8988T (cell line): Measurements from ENCODE around the gene CTCFL.

Experiments used
- DNase-seq: peaks from one replicate; pipeline ENCODE4 v3.0.0; 2011

Gene CTCFL

DNA sequence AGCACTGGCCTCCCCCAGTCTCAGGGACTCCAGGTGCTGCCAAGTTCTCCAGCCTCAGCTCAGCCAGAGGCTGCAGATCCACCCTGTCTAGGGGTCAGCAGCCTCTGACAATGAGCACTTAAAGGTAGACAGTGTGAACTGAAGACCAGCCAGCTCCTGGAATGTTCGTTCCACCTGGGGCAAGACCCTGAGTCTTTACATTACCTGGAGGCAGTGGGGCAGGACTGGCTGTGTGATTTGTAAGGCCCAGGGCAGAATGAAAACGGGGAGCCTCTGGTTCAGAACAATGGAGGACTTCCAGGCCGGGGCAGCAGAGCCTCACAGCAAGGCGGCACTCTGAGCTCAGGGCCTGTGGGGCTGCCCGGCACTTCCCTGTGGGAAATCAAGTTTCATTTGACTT is 65.0 kb downstream of the CTCFL start:
- no peak for DNase-seq

DNA sequence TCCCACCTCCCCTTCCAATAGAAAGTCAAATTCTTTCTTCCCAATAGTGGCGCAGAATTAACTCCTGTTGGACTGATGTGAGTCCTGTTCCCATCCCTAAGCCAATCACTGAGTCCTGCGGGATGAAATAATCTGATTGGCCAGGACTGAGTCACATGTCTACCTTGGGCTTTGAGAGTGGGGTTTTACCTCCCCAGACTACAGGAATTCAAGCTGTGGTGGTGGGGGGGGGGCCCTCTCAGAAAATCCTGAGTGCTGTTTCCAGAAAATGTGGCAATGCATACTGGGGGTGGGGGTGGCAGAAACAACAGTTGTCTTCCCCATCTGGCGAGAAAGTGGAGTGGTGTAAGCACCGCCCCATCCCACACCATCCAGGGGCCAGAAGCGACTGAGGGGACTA is 65.7 kb downstream of the CTCFL start:
- DNase-seq = no peak

DNA sequence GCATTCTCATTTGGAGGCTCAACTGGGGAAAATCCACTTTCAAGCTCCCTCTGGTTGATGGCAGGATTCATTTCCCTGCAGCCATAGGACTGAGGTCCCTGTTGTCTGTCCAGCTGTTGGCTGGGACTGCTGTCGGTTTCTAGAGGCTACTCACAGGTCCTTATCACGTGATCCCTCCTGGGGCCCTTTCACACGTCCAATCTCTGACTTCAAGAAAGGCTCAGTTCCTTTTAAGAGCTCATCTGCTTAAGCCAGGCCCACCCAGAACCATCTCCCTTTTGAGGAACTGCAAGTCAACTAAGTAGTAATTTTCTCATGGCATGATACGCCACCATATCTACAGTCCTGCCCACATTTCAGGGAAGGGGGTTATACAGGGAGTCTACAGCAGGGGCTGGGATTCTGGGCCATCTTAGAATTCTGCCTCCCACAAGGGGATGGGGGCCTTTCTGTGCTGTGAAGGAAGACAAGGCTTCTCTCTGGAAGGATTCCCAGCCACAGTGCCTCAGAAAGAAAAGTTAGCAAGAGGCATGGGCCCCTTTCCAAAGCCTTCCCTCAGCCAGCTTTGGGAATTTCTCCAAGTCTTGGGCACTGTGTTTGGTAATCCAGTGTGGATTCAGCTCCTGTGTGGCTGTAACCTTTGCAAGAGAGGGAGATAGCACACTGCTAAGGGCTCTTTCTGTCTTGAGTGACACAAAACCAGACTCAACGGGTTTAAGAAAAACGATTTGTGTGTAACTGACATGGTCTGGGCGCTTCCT is 66.4 kb downstream of the CTCFL start:
- DNase-seq = no peak

DNA sequence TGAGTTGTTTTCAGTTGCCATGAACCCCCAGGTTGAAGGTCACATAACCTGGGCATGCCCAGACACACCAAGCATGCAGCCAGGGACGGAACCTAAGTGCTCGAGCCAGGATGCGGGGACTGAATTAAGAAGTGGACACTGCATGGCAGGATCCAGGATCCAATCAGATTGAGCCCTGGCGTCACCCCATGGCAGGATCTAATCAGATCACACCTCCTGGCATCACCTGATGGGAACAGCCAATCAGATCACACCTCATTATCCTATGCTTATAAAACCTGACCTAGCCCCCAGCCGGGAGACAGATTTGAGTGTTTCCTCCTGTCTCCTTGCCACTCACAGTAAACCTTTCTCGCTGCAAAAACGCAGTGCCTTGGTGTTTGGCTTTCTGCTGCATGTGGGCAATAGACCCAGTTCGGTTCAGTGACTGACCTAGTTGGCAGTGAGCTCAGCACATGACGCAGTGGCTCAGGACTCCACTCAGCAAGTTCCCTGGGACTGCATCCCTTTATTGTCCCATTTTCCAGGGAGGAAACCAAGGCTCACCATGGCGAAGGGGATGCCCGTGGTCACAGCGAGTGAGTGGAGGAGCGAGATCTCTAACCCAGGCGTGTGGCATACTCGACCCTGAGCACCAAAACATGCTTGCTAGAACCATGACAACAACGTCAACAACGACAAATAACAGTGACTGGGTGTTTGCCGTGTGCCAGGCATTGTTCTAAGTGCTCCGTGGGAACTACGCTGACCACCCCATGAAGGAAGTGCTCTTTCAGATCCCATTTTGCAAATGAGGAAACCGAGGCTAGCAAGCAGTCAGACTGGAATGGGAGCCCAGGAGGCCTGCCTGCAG is 67.5 kb downstream of the CTCFL start:
- DNase-seq = no peak

DNA sequence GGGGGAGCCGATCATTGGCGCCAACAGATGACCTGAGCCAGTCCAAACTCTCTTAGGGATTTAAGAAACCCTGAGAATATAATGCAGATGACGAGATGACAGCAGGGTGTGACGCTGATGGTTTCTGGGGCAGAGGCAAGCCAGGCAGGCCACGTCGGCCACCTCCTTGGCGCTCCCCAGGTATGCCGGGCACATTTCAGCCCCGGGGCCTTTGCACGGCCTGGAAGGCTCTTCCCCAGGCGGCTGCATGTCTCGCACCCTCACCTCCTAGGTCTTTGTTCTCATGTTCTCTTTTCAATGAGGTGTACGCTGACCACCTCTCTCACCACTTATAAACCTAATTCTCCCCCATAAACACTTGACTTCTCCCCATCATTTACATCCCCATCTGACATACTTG is 68.8 kb downstream of the CTCFL start:
- no peak for DNase-seq

DNA sequence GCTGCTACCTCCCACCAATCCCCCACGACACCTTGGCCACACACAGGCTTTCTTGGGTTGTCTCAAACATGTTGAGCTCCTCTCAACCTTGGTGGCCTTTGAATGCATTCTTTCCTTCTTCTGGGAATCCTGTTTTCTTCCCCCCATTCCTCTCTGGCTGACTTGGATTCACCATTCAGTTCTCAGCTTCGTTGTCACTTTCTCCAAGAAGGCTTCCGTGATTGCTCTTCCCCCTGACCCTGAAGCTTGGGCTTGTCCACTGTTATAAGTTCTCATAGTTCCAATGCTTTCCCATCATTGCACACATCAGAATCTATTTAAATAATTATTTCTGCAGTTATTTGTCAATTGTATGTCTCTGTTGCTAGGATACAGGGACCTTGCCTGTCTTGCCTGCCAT is 69.6 kb downstream of the CTCFL start:
- no peak for DNase-seq

DNA sequence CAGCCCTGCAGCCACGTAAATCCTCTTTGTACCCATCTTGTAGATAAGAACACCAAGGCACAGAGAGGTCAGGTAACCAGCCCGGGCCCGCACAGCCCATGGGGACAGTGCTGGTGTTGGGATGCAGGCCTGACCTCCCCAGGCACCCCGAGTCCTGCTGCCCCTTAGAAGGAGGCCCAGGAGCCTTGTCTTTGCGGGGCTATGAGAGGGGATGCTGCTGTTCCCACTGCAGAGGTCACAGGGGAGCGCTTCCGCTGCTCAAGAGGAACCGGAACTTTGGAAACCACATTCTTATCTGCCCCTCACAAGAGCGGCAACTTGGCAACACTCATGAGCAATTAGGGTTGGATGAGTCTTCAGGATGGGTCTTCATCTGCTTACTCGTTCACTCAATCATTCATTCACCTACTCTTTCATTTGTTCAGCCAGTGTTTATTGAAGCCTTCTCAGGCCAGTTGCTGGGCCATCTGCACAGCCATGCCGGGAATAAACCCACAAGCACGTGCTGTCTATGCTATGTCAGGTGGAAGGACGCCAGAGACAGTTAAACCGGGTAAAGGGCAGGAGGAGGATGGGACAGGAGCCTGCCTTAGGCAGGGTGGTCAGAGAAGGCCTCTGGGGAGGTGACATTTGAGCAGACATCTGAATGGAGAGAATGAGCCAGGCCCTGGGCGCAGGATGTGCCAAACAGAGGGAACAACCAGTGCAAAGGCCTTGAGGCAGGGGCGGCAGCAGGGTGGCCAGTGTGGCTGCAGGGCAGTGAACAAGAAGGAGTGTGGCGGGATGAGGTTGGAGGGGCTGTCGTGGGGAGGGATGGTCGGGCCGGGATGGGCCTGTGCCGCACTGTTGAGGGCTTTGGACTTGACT is 72.9 kb downstream of the CTCFL start:
- DNase-seq = no peak

DNA sequence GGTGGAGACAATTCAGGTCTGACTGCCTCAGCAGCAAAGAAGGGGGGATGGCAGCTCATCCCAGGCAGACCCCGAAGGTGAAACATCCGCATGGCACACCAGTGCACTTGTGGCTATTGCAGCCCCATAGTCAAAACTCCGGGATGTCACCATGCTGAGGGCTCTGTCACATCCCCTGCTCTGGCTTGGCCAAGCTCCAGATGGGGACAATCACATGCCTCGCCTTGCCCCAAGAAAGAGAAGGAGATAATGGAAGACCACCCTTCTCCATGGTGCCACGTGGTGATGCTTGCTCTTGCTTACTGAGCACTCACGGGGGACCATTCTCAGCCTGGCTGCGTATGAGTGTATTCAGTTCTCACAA is 73.5 kb downstream of the CTCFL start:
- DNase-seq = no peak

DNA sequence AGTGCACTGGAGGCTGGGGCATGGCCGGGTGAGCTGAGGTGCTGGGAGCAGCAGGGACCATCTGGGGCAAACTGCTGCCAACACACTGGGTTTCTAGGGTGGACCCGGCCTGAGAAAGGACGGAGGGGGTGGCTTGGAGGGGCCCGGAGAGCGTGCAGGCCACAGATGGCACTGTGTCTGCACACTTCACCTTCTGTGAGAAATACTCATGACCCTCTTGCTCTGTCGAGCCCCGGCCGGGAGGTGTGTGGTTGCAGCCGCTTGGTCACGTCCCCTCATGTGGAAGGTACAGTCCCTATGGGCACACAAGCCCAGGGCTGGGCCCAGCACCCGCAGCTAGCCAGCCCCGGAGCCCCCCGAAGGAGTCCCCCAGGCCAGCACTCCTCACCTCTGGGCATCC is 74.0 kb downstream of the CTCFL start:
- DNase-seq = no peak

DNA sequence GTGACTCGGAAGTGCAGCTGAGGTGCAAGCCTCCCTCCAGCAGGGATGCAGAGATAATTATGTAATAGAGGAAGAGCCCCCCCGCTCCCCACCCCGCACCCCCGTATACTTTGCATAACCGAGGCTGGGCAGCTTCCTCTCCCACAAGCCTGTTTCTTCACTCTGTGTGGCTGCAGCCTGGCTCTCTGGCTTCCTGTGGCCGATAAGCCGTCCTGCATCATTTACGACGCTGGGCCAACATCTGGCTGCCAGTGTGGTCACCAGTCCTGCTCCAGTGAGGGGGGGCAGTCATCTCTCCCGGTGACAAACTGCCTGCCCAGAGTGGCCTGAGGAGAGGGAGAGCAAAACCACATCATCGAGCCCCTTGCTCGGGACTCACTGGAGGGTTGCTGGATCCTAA is 74.5 kb downstream of the CTCFL start:
- DNase-seq = no peak

DNA sequence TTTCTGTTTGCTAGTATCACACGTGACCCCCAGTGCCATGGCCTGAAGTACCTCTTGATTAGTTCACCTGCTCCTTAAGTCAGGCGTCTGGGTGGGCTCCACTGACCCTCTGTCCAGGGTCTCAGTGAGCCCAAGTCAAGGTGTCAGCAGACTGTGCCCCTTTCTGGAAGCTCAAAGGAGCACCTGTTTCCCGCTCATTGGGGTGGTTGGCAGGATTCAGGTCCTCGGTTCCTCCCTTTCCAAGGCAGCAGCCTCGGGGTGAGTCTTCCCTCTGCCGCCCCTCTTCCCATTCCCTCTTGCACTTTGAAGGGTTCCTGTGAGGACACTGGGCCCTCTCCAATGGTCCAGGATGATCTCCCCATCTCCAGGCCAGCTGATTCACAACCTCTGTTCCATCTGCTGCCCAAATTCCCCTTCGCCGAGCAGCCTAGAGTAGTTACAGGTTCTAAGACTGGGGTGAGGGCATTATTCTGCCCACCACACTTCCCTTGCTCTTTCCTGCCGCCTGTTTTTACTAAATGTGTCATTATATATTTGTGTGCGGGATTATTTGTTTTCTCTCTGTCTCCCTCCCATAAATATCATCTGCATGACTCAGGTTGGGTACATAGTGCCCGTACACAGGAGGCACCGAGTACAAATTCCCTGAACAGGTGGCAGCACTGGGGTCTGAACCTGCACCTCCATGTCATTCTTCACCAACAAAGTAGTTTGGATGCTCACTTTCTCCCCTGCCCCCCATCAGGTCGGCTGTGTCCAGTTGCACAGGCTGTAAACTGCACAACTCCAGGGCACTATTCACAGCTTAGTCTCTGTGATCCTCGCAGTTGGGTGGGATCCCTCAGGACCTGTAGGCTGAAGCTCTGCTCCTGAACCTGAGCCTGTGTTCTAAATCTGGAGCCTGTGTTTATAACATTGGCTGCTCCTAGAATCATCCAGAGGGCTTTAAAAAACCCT is 75.3 kb downstream of the CTCFL start:
- no peak for DNase-seq

DNA sequence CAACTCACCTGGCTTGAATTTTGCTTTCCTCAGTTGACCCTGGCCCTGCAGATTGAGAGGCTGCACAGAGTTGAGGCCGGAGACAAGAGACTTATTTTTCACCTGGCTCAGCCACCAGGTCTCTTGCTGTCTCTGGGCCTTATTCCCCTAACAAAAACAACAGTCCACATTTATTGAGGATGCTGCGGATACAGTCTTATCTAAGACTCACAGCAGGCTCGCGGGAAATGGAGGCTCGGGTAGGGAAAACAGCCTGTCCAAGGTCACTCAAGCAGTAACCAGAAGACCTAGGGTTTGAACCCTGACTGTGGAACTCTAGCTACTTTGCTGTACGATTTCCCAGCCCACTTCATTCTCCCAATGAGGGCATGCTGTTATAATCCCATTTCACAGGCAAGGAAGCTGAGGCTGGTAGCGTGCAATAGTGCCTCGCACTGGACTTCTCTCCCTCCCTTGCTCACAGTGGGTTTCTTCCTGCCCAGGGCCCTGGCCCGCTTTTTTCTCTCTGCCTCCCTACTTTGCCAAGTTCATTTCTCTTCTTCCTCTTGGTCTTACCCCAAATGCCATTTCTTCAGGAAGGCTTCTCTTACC is 76.1 kb downstream of the CTCFL start:
- no peak for DNase-seq
